Brain microvascular endothelial cell (primary cell): ENCODE data around the gene KAT2A.

ENCODE experiments used
- DNase-seq: peaks from one replicate; pipeline ENCODE4 v3.0.0-alpha.2; 2020
- H3K27ac ChIP-seq: fragments of 250-450 bp; sonication (Bioruptor Pico); 2 replicates; pipeline ENCODE4 v1.5.1; 2020; ENCODE audit warnings: mild to moderate bottlenecking, moderate library complexity
- H3K27me3 ChIP-seq: fragments of 250-450 bp; sonication (Bioruptor Pico); replicated peaks from 2 replicates; pipeline ENCODE4 v1.5.1; 2020; ENCODE audit warnings: mild to moderate bottlenecking
- H3K36me3 ChIP-seq: fragments of 250-450 bp; sonication (Bioruptor Pico); replicated peaks from 2 replicates; pipeline ENCODE4 v1.5.1; 2020; ENCODE audit warnings: mild to moderate bottlenecking
- H3K4me3 ChIP-seq: 2 replicates; pipeline ENCODE4 v1.5.1; 2011; ENCODE audit warnings: low read depth, mild to moderate bottlenecking, control low read depth, low read length, moderate library complexity
- CTCF ChIP-seq: IDR thresholded peaks from 2 replicates; pipeline ENCODE4 v1.5.1; 2011; ENCODE audit warnings: low read depth, mild to moderate bottlenecking, moderate library complexity, low read length, control low read depth, inconsistent platforms; ENCODE audit errors: missing control alignments
- in situ Hi-C: cut with HindIII; loops from 2 replicates; pipeline ENCODE4 v1.10.0; 2017; ENCODE audit warnings: low sequenced_read_pairs, low pct_ligation_motif_present

The KAT2A gene

DNA sequence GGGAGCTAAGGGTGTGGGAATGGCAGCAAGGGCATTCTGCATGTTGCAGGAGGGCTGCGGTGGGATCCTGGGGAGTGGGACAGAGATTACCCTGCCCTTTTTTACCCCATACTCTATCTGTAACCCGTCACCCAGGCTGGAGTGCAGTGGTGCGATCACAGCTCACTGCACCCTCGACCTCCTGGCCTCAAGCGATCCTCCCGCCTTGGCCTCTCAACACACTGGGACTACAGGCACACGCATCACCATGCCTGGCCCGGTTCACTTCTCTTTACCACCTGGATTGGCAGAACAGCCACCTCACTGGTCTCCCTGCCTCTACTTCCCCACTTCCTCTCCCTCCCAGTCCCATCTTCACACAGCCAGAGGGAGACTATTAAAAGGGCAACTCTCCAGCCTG, 32.4 kb downstream of the KAT2A start:
- Histone ChIP-seq H3K27me3 (peaks cover 5% of the 10 kb centered on the region), H3K36me3 (no peaks in the 10 kb centered on the region), H3K27ac (no peak overlapping the region), H3K4me3 (no peak overlapping the region)
- in situ Hi-C loops: no loop called here
- no peak for DNase-seq
- no peak for TF ChIP-seq CTCF

GRCh38 chr17:42087736-42088705, 33.1 kb downstream of the KAT2A start:
- no peak for TF ChIP-seq CTCF
- peaks cover 5% of the 10 kb centered on the region for H3K27me3 ChIP-seq
- no peak overlapping the region for H3K27ac ChIP-seq
- H3K4me3 ChIP-seq: no peak overlapping the region
- no peaks in the 10 kb centered on the region for H3K36me3 ChIP-seq
- DNase-seq: no peak
- in situ Hi-C loops: no loop called here

- H3K4me3 ChIP-seq: no peak overlapping the region
- H3K36me3 ChIP-seq: no peaks in the 10 kb centered on the region
- no peak for TF ChIP-seq CTCF
- in situ Hi-C loops: no loop called here
- DNase-seq: no peak
- peaks cover 5% of the 10 kb centered on the region for H3K27me3 ChIP-seq
- H3K27ac ChIP-seq: no peak overlapping the region
Measured at GRCh38 chr17:42087042-42087701, 34.0 kb downstream of the KAT2A start.

- no peak for DNase-seq
- H3K36me3 ChIP-seq: no peaks in the 10 kb centered on the region
- H3K27ac ChIP-seq: no peak overlapping the region
- no peak overlapping the region for H3K4me3 ChIP-seq
- no peaks in the 10 kb centered on the region for H3K27me3 ChIP-seq
- no peak for TF ChIP-seq CTCF
- in situ Hi-C loops: no loop called here
Measured at GRCh38 chr17:42081516-42082129, 39.5 kb downstream of the KAT2A start.

DNA sequence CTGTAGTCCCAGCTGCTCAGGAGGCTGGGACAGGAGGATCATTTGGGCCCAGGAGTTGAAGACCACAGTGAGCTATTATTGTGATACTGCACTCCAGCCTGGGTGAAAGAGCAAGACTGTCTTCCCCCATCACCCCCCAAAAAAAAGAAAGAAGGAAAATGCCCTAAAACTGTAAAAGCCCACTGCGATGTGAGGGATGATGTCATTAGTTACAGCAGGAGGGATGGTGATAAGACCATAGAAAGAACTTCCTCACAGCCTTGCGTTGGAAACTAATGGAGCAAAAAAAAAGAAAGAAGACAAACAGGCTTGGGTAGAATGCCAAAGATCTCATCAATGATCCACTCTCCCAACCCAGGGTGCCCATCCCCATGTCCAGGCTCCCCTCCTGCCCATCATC, 41.6 kb downstream of the KAT2A start:
- Histone ChIP-seq H3K36me3 (no peaks in the 10 kb centered on the region), H3K27me3 (no peaks in the 10 kb centered on the region), H3K4me3 (no peak overlapping the region), H3K27ac (no peak overlapping the region)
- no peak for DNase-seq
- TF ChIP-seq CTCF: no peak
- in situ Hi-C loops: no loop called here
